HG03060 (cell line): ENCODE results near the gene PCOLCE2.

Source experiments
- ATAC-seq: cut with Tn5 transposase; IDR thresholded peaks from one replicate; pipeline ENCODE4 v1.9.1; 2021; ENCODE audit warnings: low read depth, moderate number of reproducible peaks; ENCODE audit not compliant: unreplicated experiment

PCOLCE2 gene

DNA sequence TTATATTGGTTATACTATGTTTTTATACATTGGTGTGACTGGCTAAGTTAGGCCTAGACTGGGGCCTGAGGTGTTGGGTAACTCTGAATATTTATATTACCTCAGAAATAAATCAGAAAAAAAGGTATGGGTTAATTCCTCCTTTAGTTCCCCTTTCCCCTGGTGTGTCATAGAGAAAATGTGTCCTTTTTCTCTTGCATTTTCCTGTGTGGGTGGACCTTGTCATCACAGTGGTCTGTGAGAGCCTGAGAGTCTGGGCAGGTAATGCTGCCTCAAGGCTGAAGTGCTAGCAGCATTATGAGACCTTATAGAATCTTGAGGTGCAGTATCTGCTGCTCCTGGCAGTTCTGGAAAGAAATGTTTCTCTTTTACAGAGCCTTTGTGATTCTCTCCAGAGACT, 69.7 kb downstream of the PCOLCE2 start:
- no peak for ATAC-seq

DNA sequence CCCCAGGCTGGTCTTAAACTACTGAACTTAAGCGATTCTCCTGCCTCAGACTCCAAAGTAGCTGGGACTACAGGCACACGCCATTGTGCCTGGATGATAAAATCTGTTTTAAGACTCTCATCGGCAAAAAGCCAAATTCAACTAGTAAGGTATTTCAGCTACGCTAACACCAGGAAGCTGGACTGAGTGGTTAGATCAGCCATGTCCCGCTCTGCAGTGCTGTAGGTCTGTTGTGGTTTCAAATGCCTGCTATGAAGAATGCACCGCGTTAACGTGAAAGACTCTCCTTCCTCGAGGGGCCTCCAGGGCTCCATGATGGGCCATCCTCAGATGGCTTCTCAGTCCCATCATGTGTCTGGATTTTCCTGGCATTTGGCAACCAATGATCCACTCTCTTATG, 70.2 kb downstream of the PCOLCE2 start:
- no peak for ATAC-seq

DNA sequence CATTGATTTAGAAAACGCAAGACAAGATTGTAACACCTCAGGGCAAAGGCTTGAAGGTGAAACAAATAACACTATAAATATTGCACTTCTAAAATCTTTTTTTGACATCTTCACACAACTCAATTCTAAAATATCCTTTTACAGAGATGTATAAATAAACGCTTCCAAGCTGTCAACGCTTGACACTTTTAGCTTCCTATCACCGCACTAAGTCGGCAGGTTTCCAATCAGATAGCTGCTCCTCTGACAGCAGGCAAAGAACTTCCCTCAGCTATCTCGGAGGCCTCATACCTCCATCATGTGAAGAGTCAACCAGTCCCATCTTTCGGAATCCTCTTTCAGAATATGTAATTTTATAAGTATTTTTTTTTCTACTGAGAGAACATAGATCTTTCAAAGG, 71.0 kb downstream of the PCOLCE2 start:
- ATAC-seq, result no peak

GRCh38 chr3:142817356-142817755, 71.5 kb downstream of the PCOLCE2 start:
- no peak for ATAC-seq

DNA sequence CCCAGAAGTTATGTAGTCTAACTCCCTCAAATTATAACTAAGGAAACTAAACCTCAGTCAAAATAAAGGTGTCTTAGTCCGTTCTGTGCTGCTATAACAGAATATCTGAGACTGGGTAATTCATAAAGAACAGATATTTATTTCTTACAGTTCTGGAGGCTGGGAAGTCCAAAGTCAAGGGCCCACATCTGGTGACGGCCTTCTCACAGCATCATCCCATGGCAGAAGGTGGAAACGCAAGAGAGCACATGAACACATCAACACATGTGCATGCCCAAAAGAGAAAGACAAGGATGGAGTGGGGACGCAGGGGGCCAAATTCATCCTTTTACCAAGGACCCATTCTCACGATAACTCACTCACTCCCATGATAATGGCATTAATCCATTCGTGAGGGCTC, 73.1 kb downstream of the PCOLCE2 start:
- no peak for ATAC-seq

- ATAC-seq, result no peak
Observed at GRCh38 chr3:142809259-142809658, 79.6 kb downstream of the PCOLCE2 start.

DNA sequence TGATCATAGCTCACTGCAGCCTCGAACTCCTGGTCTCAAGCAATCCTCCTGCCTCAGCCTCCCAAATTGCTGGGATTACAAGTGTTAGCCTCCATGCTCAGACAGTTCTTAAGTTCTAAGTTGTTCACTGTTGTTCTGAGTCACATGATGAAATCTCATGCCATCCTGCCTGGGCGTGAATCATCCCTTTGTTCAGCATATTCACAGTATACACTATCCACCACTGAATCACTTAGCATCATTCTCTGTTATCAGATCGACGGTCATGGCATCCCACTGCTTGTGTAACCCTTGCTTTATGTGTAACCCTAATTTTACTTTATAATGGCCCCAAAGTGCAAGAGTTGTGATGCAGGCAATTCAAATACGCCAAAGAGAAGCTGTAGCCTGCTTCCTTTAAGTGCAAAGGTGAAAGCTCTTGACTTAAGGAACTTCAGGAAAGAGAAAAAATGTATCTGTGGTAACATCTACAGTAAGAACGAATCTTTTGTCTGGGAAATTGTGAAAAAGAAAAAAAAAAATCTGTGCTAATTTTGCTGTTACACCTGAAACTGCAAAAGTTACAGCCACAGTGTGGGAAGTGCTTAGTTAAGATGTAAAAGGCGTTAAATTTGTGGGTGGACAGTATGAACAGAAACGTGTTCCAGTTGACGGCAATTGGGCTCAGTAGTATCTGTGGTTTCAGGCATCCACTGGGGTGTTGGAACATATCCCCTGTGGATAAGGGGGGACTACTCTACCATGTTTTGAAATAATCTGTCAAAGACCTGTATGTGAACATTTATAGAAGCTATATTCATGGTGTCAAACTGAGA, 80.6 kb downstream of the PCOLCE2 start:
- no peak for ATAC-seq

DNA sequence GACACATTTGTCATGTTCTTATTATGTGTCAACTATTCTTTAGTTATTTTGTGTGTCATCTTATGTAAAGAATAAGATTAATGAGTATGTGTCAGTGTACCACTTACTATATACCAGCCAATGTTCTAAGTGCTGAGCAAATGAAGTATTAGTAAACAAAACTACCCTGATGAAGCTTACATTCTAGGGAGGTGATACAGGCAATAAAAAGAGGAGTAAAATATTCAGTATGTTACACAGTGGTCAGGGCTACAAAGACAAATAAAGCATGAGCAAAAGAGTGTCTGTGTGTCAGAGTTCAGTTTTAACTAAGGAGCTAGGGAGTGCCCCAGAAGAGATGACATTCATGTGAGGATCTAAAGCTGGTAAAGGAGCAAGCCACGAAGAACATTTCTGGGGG, 86.0 kb downstream of the PCOLCE2 start:
- ATAC-seq, result no peak

- ATAC-seq, result no peak
Observed at GRCh38 chr3:142801746-142802145, 87.1 kb downstream of the PCOLCE2 start.

GRCh38 chr3:142796823-142797222, 92.1 kb downstream of the PCOLCE2 start:
- no peak for ATAC-seq

- no peak for ATAC-seq
Observed at GRCh38 chr3:142795332-142795731, 93.6 kb downstream of the PCOLCE2 start.

GRCh38 chr3:142794508-142794907, 94.4 kb downstream of the PCOLCE2 start:
- ATAC-seq, result no peak

GRCh38 chr3:142787719-142788118, 101.2 kb downstream of the PCOLCE2 start:
- no peak for ATAC-seq

- no peak for ATAC-seq
Observed at GRCh38 chr3:142785996-142786395, 102.9 kb downstream of the PCOLCE2 start.

DNA sequence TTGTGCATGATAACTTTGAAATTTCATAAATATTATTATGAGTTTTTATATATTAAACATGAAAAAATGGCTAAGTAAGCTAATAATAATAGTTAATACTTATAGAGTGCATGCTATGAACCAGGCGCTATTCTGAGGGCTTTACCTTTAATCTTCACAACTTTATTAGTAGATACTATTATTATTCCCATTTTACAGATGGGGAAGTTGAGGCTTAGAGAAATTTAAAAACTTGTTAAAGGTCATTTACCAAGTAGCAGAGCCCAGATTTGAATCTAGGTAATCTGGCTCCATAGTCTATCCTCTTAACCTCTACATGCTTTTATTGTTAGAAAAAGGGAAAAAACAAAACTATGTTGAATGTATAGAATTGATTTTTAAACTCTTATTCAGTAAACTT, 104.7 kb downstream of the PCOLCE2 start:
- ATAC-seq, result no peak

DNA sequence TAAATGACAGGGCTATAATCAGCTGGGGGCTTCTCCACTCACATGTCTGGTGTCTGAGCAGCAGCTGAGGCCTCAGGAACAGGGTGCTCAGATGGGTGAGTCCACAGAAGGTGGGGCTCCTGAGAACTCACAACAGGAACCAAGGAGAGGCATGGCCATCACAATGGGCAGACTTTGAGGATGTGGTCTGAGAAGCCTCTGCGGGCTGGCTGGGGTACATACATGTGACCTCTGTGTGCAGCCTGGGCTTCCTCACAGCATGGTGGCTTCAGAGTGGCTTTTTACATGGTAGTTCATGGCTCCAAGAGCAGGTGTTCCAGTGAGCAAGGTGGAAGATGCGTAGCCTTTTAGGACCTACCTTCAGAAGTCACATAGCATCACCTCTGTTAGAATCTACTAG, 106.3 kb downstream of the PCOLCE2 start:
- ATAC-seq, result no peak

DNA sequence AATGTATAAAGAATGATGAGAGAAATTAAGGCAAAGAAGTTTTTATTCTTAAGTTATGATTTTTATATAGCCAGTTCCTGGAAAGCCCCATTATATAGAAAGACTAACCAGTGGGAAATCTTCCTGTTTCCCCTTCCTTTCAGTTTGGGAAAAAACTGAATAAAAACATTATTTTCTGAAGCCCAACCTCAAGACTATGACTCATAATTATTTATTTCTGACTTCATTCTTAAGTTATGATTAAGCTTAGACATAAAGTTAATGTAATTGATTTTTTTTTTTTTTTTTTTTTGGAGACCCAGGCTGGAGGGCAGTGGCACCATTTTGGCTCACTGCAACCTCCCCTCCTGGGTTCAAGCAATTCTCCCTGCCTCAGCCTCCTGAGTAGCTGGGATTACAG, 109.3 kb downstream of the PCOLCE2 start:
- ATAC-seq, result no peak

DNA sequence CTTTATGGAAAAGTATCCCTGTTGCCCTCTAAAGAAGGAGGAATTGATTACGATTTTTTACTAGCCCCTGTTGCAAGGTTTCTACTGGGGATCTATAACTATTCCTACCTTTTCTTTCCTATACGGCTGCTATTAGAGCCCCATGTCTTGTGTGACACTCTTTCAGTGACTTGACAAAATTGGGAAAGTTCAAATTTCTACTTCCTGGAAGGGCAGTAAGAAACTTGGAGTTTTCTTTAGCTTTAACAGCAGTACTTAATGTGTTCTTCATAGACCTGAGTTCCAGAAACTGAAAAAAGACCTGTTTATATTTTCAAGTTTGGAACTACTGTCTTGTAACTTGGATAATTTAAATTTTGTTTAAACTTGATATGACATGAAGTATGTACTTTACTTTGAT, 110.3 kb downstream of the PCOLCE2 start:
- ATAC-seq, result no peak

DNA sequence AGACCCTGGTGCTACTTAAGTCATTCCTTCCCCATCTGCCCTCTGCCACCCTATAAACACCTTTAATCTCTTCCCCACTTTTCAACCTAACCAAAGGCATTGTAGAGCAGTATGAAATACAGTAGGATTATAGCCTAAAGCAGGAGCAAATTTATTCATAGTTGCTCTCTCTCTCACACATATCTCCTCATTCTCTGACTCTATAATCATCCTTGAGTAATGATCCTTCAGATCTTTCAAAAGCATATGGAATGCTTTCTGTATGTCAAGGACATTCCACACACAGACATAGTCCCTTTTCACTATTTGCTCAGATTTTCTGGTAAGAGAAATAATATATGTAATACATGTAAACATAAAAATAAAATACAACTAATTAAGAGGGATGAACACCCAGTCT, 111.0 kb downstream of the PCOLCE2 start:
- no peak for ATAC-seq

GRCh38 chr3:142768338-142768737, 120.5 kb downstream of the PCOLCE2 start:
- no peak for ATAC-seq
